Adrenal gland (tissue), 12 donors: ENCODE results near the gene RASD1. TPM values are rescaled to one million over a fixed set of nuclear protein-coding genes. Genes with fewer than 3 reads are reported as not detected.

Experiments used
- DNase-seq, 7 donors: peaks; one replicate each; pipeline ENCODE4 v3.0.0-alpha.2; 2019 to 2020
- H3K27ac ChIP-seq, 5 donors: fragments of 200-600 bp; sonication (generic) in 4 of 5; 1 replicate in 3 of 5; 2 replicates in 2 of 5; pipeline versions ENCODE4 v1.5.1 to v1.8.0; 2016 to 2020; ENCODE audit warnings: mild to moderate bottlenecking in 1 of 5
- H3K27me3 ChIP-seq: fragments of 200-600 bp; 2 replicates; pipeline ENCODE4 v1.8.0; 2021
- H3K36me3 ChIP-seq, 2 donors: fragments of 200-600 bp; replicated peaks in 1 of 2; 1 replicate in 1 of 2; 2 replicates in 1 of 2; pipeline versions ENCODE4 v1.5.1 to v1.8.0; 2018 to 2022
- H3K4me1 ChIP-seq, 2 donors: fragments of 200-600 bp; replicated peaks in 1 of 2; 1 replicate in 1 of 2; 2 replicates in 1 of 2; pipeline versions ENCODE4 v1.5.1 to v1.8.0; 2018 to 2021
- H3K4me3 ChIP-seq, 4 donors: fragments of 200-600 bp; sonication (generic) in 3 of 4; one replicate each; pipeline ENCODE4 v1.5.1; 2016 to 2018
- H3K9me3 ChIP-seq, 3 donors: fragments of 200-600 bp; sonication (generic) in 1 of 3; replicated peaks in 1 of 3; 1 replicate in 2 of 3; 2 replicates in 1 of 3; pipeline versions ENCODE4 v1.5.1 to v1.8.0; 2016 to 2021
- POLR2A ChIP-seq, 2 donors: fragments of 450-650 bp; IDR thresholded peaks; one replicate each; pipeline ENCODE4 v1.6.1; 2017; ENCODE audit warnings: antibody characterized with exemption in 2 of 2, mild to moderate bottlenecking in 2 of 2, moderate library complexity in 1 of 2
- WGBS, 4 donors: extraction: QIAGEN DNeasy Blood & Tissue Kit in 2 of 4; methylation state at CpG; one replicate each; pipeline versions ENCODE4 v1.1.5 to v1.1.7; 2013 to 2017; 5-methylcytosine and 5-hydroxymethylcytosine counted together
- intact Hi-C, 2 donors: fragments of 100-400 bp; cut with DNase I; formaldehyde crosslinking; loops; one replicate each; pipeline versions ENCODE4 v1.14.1 to v1.15.0; 2022 to 2023
- polyA plus RNA-seq, 3 donors: library from polyadenylated mRNA; stranded (reverse); fragments of 200-250 nt in 2 of 3; fragments of 350-450 nt in 1 of 3; fragmentation: Illumina TruSeq in 1 of 3; extraction: RNeasy Lipid Tissue Mini Kit (QIAGEN cat#74804) in 1 of 3; gene quantifications; one replicate each; pipeline ENCODE4 v1.2.3, GENCODE V29; 2013 to 2014
- total RNA-seq, 9 donors: library from RNA; depleted of rRNA in 4 of 9; stranded (reverse); fragments of >200 nt in 4 of 9; fragments of 120-200 nt in 1 of 9; fragmentation: NEBNext Ultra II Directional in 1 of 9; extraction: Animal tissue kit (Norgen Biotek cat#: 25700) in 1 of 9; gene quantifications; one replicate each; pipeline versions ENCODE4 v1.1.0 to v1.2.4, GENCODE V29; 2013 to 2023
- TF ChIP-seq, protein P1 (sequence below), 6 experiments: fragments of 450-650 bp in 4 of 6; fragments of 200-600 bp in 2 of 6; sonication (generic) in 1 of 6; IDR thresholded peaks; 1 replicate in 5 of 6; 2 replicates in 1 of 6; pipeline versions ENCODE4 v1.5.1 to v1.8.0; 2016 to 2021; ENCODE audit warnings: antibody characterized with exemption in 6 of 6, mild to moderate bottlenecking in 2 of 6, moderate library complexity in 1 of 6
- donor health status: healthy with polysubstance abuse.
- donor health status: Bipolar disorder and iron deficiency.
- donor health status: DM: yes; HTN: yes; CAD: no.
- donor health status: DM: no; HTN: no; CAD: no.
- donor health status: DM: no; HTN: no; CAD: no.
- donor health status: DM: yes; HTN: yes; CAD: no.

RASD1 gene
- total and polyA plus RNA-seq, 12 donors, result 4.5 to 134 (median 18.4) TPM

DNA sequence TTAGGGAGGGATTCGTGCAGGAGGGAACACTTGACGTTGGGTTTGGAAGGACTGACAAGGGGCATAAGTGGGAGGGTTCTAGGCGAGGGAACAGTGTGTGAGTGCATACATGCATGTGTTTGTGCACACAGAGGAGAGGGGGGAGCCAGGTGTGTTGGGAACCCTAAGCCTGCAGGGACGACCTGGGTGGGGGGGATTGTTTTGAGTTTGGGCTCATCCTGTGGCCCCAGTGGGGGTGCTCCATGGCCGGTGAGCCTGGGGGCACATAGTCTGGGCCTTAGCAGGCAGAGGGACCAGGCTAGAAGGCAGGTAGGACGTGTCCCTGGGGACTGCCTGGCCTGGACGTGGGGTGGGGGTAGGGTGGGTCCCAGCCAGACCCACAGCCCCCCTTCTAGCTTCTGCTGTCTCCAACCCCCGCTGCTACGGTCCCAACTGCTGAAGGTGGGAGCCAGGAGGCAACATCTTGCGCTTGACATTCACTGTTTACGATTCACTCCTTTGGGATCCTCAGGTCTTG lies 11.9 kb upstream of the RASD1 start:
- 85 to 92% (median 91%) methylated on average over 9 to 11 of the region's 11 CpGs for WGBS, 4 donors
- intact Hi-C loops, result loop anchor here (5.0 kb wide), 1 partner anchor 54 kb away; no protein-coding TSS in a partner anchor
- H3K4me1 ChIP-seq, result no peaks in the 10 kb centered on the region
- H3K27me3 ChIP-seq, result no peaks in the 10 kb centered on the region
- no peaks in the 10 kb centered on the region for H3K9me3 ChIP-seq
- no peak for DNase-seq
- H3K27ac ChIP-seq, result no peak overlapping the region
- no peak for TF ChIP-seq POLR2A (IDR thresholded peaks at IDR 0.05)
- TF ChIP-seq, protein P1, sequence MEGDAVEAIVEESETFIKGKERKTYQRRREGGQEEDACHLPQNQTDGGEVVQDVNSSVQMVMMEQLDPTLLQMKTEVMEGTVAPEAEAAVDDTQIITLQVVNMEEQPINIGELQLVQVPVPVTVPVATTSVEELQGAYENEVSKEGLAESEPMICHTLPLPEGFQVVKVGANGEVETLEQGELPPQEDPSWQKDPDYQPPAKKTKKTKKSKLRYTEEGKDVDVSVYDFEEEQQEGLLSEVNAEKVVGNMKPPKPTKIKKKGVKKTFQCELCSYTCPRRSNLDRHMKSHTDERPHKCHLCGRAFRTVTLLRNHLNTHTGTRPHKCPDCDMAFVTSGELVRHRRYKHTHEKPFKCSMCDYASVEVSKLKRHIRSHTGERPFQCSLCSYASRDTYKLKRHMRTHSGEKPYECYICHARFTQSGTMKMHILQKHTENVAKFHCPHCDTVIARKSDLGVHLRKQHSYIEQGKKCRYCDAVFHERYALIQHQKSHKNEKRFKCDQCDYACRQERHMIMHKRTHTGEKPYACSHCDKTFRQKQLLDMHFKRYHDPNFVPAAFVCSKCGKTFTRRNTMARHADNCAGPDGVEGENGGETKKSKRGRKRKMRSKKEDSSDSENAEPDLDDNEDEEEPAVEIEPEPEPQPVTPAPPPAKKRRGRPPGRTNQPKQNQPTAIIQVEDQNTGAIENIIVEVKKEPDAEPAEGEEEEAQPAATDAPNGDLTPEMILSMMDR (IDR thresholded peaks at IDR 0.05), result no peak
- no peak overlapping the region for H3K4me3 ChIP-seq
- H3K36me3 ChIP-seq, result no peaks in the 10 kb centered on the region

DNA sequence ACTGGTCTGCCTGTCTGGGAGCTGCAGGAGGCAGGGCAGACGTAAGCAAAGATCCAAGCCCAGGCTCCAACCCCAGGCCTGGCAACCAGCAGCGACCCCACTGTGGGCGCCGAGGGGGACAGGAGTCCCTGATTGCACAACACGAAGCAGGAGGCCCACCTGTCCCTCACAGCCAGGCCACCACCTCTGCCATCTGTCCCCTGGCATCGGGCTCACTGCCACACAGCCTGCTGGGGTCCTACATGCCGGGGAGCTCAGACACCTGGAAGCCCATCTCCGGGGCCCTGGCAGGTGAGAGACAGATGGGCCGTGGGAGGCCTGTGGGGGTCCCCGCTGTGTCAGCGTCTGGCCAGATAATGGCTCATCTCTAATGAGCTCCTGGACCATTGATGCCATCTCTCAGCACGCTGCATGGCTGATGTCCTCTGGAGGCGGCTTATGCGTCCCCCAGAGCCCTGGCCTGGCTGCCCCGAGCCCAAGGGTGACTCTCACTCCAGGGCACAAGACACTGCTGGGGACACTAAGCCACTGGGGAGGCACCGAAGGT lies 11.3 kb upstream of the RASD1 start:
- DNase-seq, result no peak
- intact Hi-C loops, result loop anchor here (5.0 kb wide), 1 partner anchor 55 kb away; no protein-coding TSS in a partner anchor
- no peaks in the 10 kb centered on the region for H3K9me3 ChIP-seq
- H3K4me1 ChIP-seq, result no peaks in the 10 kb centered on the region
- H3K4me3 ChIP-seq, result no peak overlapping the region
- 85 to 93% (median 87%) methylated on average over 3 to 16 of the region's 16 CpGs for WGBS, 4 donors
- no peak for TF ChIP-seq POLR2A (IDR thresholded peaks at IDR 0.05)
- TF ChIP-seq, protein P1 (IDR thresholded peaks at IDR 0.05), result no peak
- H3K27me3 ChIP-seq, result no peaks in the 10 kb centered on the region
- H3K36me3 ChIP-seq, result no peaks in the 10 kb centered on the region
- no peak overlapping the region for H3K27ac ChIP-seq

DNA sequence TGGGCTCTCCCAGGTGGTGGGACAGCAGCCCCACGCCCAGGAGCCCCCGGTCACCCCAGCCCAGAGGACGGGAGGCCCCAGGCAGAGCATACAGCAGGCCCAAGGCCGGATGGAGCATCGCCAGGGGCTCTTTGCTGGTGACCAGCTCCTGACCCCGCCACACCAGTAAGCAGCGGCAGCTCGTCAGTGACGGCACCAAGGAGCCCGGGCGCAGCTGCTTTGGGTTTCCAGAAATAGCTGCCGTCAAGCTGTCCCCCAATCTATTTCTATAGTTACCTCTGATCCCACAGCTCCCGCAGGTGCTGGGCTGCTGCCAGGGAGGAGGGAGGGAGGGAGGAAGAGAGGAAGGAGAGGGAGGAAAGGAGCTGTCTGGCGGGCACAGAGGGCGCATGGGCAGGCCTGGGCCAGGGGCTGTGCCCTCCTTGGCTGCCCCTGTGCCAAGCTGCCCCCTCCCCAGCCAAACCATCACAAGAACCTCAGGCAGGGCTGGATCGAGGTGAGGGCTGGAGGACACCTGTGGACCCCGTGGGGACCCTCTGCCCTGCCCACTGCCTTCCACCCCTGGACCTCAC lies 10.8 kb upstream of the RASD1 start:
- no peak overlapping the region for H3K4me3 ChIP-seq
- no peaks in the 10 kb centered on the region for H3K4me1 ChIP-seq
- no peaks in the 10 kb centered on the region for H3K36me3 ChIP-seq
- TF ChIP-seq, protein P1 (IDR thresholded peaks at IDR 0.05), result no peak
- no peak for TF ChIP-seq POLR2A (IDR thresholded peaks at IDR 0.05)
- intact Hi-C loops, result loop anchor here (5.0 kb wide), 1 partner anchor 55 kb away; no protein-coding TSS in a partner anchor
- 71 to 81% (median 78%) methylated on average over 6 to 17 of the region's 17 CpGs for WGBS, 4 donors
- H3K9me3 ChIP-seq, result no peaks in the 10 kb centered on the region
- H3K27me3 ChIP-seq, result no peaks in the 10 kb centered on the region
- DNase-seq, result peak in 1 of 7 donors; percentile 76
- H3K27ac ChIP-seq, result no peak overlapping the region

DNA sequence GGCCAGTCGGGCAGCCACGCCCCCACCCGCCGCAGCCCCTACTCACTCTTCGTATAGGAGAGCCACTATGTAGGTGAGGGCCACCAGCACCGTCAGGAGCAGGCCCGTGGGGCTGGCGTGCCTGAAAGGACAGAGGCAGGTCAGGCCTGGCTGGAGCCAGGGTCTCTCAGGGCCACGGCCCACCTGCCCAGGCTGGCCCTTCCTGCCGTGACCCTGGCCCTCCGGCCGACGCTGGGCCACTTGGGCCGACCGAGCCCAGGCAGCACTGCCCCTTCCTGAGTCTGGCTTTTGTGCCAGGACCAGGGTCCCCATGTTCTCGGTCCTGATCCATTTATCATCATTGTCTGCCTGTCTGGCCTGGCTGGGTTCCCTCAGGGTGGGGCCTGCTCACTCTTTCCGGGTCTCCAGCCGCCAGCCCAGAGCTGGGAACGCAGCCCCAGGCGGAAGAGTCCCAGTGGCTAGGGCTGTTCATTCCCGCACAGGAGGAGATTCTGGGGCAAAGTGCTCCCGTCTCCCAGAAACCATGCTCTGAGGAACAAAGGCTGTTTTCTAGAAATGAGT lies 10.1 kb upstream of the RASD1 start:
- TF ChIP-seq, protein P1 (IDR thresholded peaks at IDR 0.05), result no peak
- TF ChIP-seq POLR2A (IDR thresholded peaks at IDR 0.05), result no peak
- Histone ChIP-seq H3K27ac (peak overlapping the region in 1 of 5 donors; percentile 0), H3K4me1 (no peaks in the 10 kb centered on the region), H3K36me3 (no peaks in the 10 kb centered on the region), H3K4me3 (no peak overlapping the region), H3K27me3 (no peaks in the 10 kb centered on the region), H3K9me3 (no peaks in the 10 kb centered on the region)
- DNase-seq, result peak in 1 of 7 donors; percentile 31
- WGBS, 4 donors, result 81 to 94% (median 86%) methylated on average over 7 to 22 of the region's 22 CpGs
- intact Hi-C loops, result loop anchor here (5.0 kb wide), 1 partner anchor 56 kb away; no protein-coding TSS in a partner anchor
